HG03575 (cell line): Measurements from ENCODE around the gene UBE2E3.
"Not testable (repeated sequence)": the region's sequence is repeated elsewhere in the genome, so short reads cannot be mapped to it uniquely, and the experiment has no call there.

Experiments
- ATAC-seq: cut with Tn5 transposase; IDR thresholded peaks from one replicate; pipeline ENCODE4 v1.9.1; 2021; ENCODE audit not compliant: unreplicated experiment, insufficient number of reproducible peaks, low FRiP score; ENCODE audit errors: extremely low read depth

UBE2E3 gene

DNA sequence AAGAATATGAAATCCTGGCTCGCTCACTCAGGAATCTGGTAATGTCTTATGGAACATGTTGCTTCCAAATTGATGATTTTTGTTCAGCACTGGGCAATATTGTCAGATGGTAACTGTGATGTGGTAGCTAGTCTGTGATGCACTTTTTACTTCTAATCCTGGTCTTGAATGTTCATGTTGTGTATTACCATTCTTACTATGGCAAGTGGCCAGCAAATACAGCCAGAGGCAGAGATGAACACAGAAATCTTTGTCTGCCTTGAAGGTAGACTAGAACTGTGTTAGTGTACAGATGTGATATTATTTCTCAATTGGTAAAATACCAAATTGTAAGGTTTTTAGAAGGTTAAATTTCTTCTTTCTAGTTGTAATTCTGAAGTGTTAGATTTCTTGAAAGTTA, 83.3 kb downstream of the UBE2E3 start:
- ATAC-seq, result no peak

DNA sequence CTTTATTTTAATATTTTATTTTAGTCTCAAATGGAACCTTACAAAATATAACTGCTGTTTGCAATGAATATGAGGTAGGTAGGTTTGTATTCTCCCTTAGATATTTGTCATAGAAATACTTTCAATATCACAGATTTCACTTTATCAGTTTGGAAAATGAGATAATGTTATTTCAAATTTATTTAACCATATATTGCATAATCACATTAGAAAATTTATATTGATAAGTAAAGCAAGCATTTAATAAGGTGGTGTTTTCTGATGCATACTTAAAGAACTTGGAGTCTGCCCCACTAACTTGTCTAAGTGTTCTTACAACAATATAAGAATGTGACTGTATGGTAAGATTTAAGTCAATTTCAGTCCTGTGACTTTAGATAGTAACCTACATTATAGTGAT, 85.1 kb downstream of the UBE2E3 start:
- ATAC-seq, result no peak

DNA sequence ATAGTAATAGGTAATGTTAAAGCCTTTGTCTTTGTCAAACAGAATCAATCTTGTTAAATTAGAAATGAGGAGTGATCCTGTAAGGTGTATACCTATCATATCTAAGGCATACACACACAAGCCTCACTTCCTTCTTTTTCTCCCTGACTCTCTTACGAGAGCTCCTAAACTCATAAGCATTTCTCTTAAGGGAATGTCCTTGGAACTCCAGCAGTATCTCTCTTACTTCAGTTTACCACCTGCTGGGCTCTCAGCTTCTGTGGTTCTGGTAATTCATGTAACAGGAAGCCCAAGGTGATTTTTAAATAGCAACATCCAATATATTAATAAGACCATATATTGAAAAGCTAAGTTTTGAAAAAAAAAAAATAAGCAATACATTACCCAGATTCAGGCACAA, 85.9 kb downstream of the UBE2E3 start:
- no peak for ATAC-seq

DNA sequence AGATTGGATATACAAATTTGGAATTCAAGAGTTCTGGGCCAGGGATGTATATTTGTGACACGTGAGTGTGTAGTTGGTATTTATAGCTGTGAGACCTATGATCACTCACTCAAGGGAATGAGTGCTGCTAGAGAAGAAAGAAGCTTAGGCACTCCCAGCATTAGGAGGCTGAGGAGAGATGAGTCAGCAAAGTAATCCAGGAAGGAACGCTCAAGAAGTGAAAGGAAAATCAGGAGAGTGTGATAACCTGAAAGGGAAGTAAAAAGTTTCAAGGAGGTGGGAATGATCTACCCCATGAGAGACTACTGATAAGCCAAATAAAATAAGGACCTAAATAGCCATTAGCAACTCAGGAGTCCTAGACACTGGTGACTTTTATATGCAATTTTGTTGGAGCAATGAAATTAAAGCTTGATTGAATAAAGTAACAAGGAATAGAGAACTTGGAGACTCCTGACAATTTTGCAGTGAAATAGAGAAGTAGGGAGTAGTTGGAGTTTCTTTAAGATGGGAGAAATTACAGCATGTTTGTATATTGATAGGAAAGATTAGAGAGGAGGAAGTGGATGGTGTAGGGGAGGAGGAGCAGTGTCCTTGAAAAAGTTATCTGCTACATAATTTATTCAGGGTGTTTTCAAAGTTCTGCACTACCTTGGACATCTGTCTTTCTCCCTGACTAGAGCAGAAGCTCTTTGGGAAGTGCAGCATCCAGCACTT, 89.9 kb downstream of the UBE2E3 start:
- ATAC-seq, result no peak

DNA sequence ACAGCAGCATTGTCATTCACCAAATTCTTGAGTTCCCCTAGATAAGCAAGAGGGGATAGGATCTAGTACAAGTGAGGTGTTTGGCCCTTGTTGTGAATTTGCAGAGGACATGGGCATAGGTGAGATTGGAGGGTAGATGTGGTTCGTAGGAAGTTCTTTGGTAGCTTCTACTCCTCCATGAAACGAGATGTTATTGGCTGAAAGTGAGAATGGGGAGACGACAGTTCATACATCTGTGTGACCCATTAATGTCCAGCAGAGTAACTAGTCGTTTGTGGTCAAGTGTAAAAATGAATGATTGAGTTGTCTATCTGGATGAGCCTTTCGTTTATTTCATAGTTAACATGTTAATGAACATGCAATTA, 90.4 kb downstream of the UBE2E3 start:
- no peak for ATAC-seq

DNA sequence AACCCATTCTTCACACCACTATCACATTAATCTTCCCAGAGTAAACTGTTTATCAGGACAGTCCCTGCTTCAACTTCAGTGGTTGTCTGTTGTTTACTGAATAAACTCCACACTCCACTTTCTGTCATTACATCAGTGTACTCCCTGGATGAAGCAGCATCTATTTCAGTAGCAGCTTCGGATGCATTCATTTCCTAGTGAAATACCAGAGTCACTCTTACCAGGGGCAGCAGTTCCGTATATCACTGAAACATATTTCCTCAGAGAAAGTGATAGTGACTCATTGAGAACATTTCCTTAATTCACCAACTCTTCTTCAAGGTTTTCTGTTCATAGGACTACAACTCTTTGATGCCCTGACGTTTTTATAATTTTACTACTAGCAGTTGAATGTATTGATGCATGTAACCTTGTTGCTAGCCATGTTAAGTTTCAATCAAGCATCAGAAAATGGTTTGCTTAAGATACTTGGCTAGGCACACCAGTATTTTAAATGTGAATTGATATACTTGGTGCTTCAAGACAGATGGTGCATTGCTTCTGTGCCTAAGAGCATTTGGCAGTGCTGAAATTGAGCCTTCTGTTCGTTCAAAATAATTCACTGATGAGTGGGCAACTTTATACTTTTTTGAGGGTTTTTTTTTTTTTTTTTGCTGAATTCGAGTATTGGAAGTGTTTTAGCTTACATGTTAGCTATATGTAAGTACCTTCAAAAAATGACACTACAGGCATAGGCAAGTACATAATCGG, 92.3 kb downstream of the UBE2E3 start:
- no peak for ATAC-seq

DNA sequence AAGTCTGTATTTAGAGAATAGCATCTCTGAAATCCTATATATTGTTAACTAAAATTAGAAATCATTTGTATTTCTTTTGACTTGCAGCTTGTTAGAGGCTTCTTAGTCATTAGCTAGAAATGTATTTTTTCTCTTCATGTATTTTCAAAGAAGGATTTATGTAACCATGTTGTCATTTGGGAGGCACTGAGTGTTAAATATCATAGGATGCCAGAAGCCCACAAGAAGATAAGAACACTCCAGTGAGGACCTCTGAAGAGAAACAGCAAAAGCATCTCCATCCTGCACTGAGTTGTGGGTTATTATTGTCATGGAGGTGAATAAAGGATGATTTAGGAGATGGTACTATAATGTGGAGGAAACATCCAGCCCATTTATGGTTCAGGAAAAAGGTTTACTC, 93.5 kb downstream of the UBE2E3 start:
- ATAC-seq, result no peak

DNA sequence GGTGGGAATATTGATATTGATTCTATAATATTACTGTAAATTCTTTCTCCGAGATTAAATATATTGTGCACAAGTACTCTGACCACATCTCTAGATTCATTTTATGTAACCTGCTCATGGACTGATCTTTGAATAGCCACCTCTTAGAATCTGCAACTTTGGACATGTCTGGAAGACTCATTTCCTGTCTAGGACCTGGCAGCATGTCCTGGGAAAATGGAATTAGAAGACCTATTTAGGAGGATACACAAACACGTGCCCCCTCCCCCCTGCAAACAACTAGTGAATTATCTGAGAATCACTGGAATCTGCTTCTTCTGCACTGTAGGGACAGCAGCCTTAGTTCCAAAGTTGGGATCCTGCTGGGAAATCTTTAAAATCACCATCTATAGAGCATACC, 94.1 kb downstream of the UBE2E3 start:
- no peak for ATAC-seq

DNA sequence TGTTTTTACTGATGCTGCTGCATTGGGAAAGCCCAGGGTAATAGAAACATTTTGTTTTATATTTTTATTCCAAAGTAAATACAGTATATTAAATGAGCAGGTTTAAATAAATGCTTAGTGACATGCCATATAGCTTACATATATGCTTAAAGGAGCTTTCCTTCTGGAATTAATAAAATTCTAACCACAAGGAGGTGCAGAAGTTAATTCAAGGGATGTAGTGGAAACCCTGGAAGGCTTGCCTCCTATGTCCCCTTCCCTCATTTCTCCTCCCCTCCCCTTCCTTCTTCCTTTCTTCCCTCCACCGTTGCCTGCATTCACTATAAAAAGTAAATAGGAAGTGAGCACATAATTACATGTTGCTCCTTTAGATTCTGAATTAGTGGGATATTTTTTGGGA, 96.3 kb downstream of the UBE2E3 start:
- ATAC-seq, result no peak

DNA sequence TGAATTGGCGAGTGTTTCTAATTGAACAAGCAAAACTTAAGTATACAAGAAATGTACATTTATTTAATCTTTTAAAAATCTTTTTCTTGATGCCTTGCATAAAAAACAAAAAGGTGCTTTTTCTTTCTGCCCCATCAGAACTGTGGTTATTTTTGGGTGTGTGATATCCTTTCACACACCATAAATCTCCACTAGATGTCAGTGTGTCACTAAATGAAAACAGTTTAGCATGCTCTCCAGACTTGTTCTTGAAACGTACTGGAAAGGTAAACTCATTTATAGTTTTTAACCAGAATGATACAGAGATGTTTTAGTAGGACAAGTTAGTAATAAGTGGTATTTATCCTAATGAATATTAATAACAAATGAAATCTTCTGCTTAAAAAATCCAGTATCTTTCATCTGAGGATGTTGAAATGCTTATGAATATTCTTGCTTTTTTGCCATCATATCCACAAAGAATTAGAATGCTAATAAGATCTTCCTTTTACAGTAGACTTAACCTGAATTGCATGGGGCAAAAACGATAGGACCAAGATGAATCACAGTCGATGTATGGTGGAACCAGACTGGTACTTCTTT, 96.8 kb downstream of the UBE2E3 start:
- ATAC-seq, result peak; percentile 54

DNA sequence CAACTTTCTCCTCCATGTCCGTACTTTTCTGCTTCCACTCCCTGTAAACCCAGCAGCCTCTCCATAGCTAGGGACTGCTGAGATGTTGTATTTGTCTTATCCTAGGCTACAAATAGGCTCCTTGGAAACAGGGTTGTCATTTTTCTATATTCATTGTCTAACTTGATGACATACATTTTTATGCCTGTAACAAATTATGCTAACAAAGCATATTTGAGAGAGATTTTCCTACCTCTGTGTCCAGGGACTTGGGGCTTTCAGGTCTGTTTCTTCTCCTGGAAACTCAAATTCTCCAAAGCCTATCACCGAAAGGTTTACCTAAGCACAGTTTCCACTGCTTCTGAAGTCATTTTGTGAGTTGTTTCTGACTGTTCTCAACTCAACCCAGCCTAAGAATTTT, 102.7 kb downstream of the UBE2E3 start:
- ATAC-seq, result no peak

DNA sequence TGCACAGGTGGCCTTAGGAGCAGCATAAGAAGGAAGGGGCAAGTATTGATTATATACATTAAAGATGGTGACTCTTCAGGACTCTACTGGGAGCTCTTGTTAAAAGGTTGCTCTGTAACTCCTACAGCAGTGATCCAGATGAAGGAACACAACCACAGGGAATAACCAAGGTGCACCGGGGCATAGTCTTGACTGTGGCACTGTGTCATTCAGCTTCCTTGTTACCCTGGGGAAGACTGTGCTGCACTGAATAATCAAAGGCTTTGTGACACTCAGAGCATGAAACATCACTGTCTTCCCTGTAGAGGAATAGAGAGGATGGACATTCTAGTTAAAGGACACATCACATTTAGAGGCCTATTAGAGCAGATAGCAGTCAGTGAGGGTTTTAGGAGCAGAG, 105.3 kb downstream of the UBE2E3 start:
- no peak for ATAC-seq

DNA sequence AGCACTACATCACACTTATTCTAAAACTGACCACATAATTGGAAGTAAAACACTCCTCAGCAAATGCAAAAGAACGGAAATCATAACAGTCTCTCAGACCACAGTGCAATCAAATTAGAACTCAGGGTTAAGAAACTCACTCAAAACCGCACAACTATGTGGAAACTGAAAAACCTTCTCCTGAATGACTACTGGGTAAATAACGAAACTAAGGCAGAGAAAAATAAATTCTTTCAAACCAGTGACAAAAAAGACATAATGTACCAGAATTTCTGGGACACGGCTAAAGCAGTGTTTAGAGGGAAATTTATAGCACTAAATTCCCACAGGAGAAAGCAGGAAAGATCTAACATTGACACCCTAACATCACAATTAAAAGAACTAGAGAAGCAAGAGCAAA, 111.5 kb downstream of the UBE2E3 start:
- ATAC-seq, result not testable (repeated sequence)

DNA sequence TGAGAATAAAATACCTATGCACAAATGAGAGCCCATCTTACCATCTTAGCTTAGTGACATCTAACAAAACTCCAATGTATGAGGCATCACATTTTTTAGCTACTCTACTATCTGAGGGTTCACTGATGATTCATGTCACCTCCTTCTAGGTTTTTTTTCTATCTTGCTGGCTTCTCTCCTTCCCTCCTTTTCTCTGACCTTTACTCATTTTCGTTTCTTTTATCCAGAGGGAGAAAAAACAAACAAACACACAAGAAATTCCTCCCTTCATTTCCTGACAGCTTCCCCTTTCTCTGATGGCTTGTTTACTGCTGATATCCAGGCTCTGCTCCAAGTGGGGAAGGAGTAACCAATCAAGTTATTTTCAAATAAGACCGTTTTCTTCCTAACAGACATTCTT, 115.1 kb downstream of the UBE2E3 start:
- ATAC-seq, result no peak

DNA sequence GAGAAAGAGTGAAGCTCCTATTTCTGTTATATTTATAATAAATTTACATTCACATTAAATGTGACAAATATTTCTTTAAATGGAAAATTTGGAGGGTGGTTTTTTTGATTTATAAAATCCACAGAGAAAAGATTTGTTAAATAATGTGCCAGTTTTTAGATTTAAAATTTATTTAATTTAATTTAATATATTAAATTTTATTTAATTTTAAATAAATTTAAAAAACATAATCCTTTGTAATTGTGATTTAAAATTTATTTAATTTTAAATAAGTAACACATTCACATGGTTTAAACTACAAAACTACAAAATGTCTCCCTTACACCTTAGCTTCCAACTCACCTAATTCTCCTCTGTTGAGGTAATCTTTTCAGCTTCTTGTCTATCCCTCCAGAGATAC, 123.3 kb downstream of the UBE2E3 start:
- no peak for ATAC-seq

DNA sequence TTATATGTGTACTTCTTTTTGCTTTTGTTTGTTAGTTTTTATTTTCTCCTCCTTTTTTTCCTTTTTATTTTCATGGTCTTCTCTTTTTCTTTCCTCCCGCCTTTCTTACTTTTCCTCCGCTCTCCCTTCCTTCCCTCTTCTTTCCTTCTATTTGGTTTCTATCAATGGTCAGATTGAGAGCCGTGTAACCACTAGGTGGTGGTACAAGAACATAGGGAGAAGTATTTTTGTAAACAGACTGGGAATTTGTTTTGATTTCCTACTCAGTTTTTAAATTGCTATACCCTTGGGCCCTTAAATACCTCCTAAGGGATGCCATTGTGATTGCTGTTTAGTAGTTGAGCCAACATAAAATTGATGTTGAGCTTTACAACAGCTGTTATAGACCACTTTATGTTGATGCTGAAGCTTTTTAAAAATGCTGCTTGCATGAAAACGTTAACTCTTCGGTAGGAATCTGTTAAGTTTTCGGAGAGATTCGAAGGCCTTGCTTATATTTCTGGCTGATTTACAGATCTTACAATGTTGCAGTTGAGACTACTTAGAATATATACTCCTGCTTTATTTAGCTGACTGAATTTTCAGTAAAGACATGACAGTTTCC, 124.2 kb downstream of the UBE2E3 start:
- no peak for ATAC-seq

DNA sequence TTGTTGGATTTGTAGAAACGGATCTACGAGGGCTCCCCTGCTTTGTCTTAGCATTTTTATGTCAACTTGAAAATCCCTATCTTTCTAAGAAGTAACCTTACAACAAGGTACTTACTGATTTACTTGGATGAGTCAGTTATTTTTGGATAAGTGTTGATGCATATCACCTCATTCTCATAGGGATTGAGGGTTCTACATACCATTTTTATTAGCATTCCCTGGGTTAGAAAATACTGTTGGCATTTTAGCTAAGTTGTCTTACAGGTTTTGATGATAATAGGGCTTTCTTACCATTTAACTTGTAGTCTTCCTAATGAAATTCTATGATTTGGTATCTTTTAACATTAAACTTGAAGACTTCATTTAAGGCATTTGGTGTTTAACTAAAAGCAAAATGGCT, 125.2 kb downstream of the UBE2E3 start:
- no peak for ATAC-seq

DNA sequence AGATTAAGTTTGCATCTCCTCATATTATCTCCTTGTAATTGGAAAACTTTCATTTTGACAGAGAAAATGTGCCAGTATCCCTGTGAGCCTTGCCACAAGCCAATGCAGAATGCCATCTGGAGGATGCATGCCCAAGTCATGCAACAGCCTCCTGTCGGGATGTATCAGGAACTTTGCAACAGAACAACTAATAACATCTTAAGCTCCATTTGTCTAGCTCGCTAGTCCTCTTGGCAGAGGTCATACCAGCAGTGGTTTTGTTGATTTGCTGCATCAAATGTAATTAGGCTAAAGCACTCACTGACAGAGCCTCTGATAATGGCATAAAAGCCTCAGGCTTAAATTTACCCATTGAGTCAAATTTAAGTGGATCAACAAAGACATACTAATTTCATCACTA, 125.8 kb downstream of the UBE2E3 start:
- ATAC-seq, result no peak

DNA sequence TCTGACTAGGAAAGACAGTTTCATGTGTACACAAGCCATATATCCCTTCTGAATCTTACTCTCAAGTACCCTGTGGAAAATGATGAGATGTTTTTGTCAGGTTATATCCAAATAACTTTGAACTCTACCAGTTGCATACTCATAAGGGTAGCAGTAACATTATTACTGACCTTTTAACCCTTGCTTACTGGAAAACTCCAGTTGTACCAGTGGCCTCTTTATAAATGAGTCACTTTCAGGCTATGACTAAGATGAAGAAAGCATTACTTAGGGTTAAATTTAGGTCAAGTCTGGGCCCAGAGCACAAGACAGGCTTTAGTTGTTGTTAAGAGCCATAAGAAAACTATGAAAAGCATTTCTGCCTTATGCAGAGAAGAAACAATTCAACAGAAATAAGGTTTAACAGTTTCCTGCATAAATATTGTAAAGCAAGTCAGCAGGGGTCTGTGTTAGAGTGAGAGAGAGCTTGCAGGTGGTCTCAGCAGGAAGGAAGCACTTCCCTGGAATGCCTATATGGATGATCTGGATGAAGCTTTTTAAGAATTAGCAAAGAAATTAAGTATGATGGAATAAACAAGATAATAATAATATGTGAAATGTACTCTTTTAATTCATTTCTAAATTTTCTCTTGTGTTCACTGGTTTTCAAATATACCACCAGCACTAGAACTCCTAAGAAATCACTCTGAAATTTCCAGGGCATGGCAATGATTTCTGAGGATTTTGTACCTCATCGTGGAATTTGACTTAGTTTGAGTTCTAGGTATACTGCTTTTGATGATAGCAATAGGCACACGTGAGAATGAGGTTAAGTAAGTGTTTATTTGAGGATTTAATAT, 126.6 kb downstream of the UBE2E3 start:
- peak; percentile 100 for ATAC-seq
